Keratinocyte (primary cell): ENCODE data around the gene HS3ST3A1.

ENCODE experiments used
- EZH2 ChIP-seq: IDR thresholded peaks from one replicate; pipeline ENCODE4 v1.6.1; 2012; ENCODE audit warnings: inconsistent platforms, mild to moderate bottlenecking, low read length, moderate library complexity
- TF ChIP-seq, protein P1 (sequence below), 3 experiments: IDR thresholded peaks in 1 of 3; conservative IDR thresholded peaks in 1 of 3; optimal IDR thresholded peaks in 1 of 3; 2 replicates in 2 of 3; 3 replicates in 1 of 3; pipeline versions ENCODE3 to v1.5.1; 2011; ENCODE audit warnings: low read length in 3 of 3, mild to moderate bottlenecking in 3 of 3, moderate library complexity in 2 of 3, control low read depth in 1 of 3, inconsistent platforms in 1 of 3; ENCODE audit not compliant: insufficient read depth in 2 of 3; ENCODE audit errors: extremely low read depth in 1 of 3

DNA sequence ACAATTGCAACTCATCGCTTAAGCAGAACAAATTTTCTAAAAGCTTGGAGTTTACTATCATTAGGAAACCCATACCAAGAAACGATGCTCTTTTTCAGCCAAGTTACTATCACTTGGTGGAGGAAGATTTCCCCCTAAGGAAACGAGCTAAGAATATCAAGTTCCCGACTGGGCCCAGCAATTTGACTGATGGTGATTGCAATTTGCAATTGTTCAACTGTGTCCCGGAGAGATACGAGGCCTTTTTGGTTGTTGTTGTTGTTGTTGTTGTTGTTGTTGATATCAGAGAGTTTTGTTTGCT is 6.2 kb downstream of the HS3ST3A1 start:
- TF ChIP-seq, protein P1, sequence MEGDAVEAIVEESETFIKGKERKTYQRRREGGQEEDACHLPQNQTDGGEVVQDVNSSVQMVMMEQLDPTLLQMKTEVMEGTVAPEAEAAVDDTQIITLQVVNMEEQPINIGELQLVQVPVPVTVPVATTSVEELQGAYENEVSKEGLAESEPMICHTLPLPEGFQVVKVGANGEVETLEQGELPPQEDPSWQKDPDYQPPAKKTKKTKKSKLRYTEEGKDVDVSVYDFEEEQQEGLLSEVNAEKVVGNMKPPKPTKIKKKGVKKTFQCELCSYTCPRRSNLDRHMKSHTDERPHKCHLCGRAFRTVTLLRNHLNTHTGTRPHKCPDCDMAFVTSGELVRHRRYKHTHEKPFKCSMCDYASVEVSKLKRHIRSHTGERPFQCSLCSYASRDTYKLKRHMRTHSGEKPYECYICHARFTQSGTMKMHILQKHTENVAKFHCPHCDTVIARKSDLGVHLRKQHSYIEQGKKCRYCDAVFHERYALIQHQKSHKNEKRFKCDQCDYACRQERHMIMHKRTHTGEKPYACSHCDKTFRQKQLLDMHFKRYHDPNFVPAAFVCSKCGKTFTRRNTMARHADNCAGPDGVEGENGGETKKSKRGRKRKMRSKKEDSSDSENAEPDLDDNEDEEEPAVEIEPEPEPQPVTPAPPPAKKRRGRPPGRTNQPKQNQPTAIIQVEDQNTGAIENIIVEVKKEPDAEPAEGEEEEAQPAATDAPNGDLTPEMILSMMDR (optimal IDR thresholded peaks at IDR 0.05 in 1 of 3, IDR thresholded peaks at IDR 0.05 in 1 of 3, conservative IDR thresholded peaks at IDR 0.05 in 1 of 3; ENCODE audit: extremely low read depth in 1 of 3, insufficient read depth in 2 of 3, low read length in 3 of 3): no peak
- TF ChIP-seq EZH2: no peak
